ENCODE results near the gene NIP7.

DNA sequence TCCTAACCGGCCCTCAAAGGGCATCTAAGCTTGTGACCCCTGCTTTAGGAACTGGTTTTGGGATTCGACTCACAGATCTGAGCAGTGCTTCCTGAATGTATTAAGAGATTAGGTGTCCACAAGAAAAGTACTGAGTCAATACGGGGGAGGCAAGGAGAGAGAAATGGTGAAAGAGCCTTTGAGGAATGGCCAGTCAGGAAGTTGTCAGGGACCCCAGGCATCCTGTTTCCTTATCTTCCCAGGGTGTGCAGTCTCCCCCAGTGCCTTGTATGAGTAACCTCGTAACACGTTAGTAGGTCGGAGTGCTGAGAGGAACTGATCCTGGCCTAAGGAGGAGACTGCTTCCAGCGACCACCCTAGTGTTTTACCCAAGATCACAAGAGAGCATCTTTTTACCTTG lies 28.4 kb downstream of the NIP7 start:
- TF ChIP-seq, protein P1, sequence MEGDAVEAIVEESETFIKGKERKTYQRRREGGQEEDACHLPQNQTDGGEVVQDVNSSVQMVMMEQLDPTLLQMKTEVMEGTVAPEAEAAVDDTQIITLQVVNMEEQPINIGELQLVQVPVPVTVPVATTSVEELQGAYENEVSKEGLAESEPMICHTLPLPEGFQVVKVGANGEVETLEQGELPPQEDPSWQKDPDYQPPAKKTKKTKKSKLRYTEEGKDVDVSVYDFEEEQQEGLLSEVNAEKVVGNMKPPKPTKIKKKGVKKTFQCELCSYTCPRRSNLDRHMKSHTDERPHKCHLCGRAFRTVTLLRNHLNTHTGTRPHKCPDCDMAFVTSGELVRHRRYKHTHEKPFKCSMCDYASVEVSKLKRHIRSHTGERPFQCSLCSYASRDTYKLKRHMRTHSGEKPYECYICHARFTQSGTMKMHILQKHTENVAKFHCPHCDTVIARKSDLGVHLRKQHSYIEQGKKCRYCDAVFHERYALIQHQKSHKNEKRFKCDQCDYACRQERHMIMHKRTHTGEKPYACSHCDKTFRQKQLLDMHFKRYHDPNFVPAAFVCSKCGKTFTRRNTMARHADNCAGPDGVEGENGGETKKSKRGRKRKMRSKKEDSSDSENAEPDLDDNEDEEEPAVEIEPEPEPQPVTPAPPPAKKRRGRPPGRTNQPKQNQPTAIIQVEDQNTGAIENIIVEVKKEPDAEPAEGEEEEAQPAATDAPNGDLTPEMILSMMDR (conservative IDR thresholded peaks at IDR 0.05 in 1 of 2, IDR thresholded peaks at IDR 0.05 in 1 of 2; ENCODE audit: extremely low read depth in 1 of 2, insufficient read depth in 1 of 2, low read depth in 1 of 2, low read length in 2 of 2), result no peak
- no peak for TF ChIP-seq EZH2 (IDR thresholded peaks at IDR 0.05; ENCODE audit: borderline replicate concordance, low read length)

All from mammary epithelial cell (primary cell).